Upper lobe of left lung (tissue), 4 donors: ENCODE data around the gene ADGRF4.

Experiments
- POLR2A ChIP-seq, 4 donors: fragments of 450-650 bp; IDR thresholded peaks; one replicate each; pipeline ENCODE4 v1.5.1; 2016 to 2017; ENCODE audit warnings: antibody characterized with exemption in 4 of 4, mild to moderate bottlenecking in 2 of 4
- POLR2AphosphoS5 ChIP-seq, 2 donors: sonication (generic); formaldehyde crosslinking; IDR thresholded peaks; one replicate each; pipeline ENCODE4 v1.5.1; 2017; ENCODE audit warnings: antibody characterized with exemption in 2 of 2
- TF ChIP-seq, protein P1 (sequence below), 6 experiments: fragments of 450-650 bp in 4 of 6; fragments of 200-600 bp in 2 of 6; sonication (generic) in 2 of 6; IDR thresholded peaks; one replicate each; pipeline ENCODE4 v1.5.1; 2016 to 2019; ENCODE audit warnings: antibody characterized with exemption in 6 of 6

DNA sequence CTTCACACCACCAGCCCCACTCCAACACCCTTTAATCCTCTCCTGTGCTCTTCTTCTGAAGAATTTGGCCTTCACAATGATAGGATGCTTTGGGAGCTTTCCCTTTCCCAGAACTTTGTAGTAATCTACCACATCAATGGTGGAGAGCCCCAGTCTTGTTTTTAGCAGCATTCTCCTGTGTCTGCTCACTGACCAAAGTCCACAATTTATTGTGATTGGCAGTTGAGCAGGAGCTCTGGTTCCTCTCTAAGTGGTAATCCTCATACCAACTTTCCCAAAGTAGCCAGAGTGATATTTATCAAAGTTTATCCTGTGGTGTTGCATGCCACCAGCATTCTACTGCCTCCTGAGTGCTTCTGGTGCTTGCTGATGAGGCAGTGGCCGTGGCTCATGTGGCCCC is 54.4 kb downstream of the ADGRF4 start:
- TF ChIP-seq, protein P1, sequence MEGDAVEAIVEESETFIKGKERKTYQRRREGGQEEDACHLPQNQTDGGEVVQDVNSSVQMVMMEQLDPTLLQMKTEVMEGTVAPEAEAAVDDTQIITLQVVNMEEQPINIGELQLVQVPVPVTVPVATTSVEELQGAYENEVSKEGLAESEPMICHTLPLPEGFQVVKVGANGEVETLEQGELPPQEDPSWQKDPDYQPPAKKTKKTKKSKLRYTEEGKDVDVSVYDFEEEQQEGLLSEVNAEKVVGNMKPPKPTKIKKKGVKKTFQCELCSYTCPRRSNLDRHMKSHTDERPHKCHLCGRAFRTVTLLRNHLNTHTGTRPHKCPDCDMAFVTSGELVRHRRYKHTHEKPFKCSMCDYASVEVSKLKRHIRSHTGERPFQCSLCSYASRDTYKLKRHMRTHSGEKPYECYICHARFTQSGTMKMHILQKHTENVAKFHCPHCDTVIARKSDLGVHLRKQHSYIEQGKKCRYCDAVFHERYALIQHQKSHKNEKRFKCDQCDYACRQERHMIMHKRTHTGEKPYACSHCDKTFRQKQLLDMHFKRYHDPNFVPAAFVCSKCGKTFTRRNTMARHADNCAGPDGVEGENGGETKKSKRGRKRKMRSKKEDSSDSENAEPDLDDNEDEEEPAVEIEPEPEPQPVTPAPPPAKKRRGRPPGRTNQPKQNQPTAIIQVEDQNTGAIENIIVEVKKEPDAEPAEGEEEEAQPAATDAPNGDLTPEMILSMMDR (IDR thresholded peaks at IDR 0.05) = no peak
- TF ChIP-seq POLR2AphosphoS5 (IDR thresholded peaks at IDR 0.05) (no peak), POLR2A (IDR thresholded peaks at IDR 0.05) (no peak)
